HepG2 (cell line): ENCODE measurements around the gene LRRC4. TPM values are rescaled to one million over a fixed set of nuclear protein-coding genes. Genes with fewer than 3 reads are reported as not detected.
A peak's percentile ranks its signal among the peaks of the same experiment; 100 is the strongest.

ENCODE experiments used
- ATAC-seq: fragments of 200-7000 bp; cut with Tn5 transposase; 3 replicates; pipeline ENCODE4 v1.9.1; 2020; ENCODE audit warnings: mild to moderate bottlenecking, moderate library complexity
- BruUV-seq: library from RNA; stranded (reverse); fragments of 400-500 nt; replicated peaks from 2 replicates; lab custom pipeline; 2021; lab: Mats Ljungman, UMichigan
- CTCF ChIA-PET: fragments of 300-600 bp; formaldehyde crosslinking; extraction: SDS; loops from one replicate; lab custom pipeline; 2021; ENCODE audit warnings: low total read pairs, inconsistent platforms, low intra/inter-chr PET ratio; lab: Yijun Ruan, JAX
- POLR2A ChIA-PET: fragments of 350-600 bp; sonication (Branson Sonifier 250); formaldehyde crosslinking; loops from one replicate; lab custom pipeline; 2020; ENCODE audit warnings: antibody characterized with exemption, inconsistent platforms; lab: Yijun Ruan, JAX
- DNase-seq: peaks from one replicate; pipeline ENCODE4 v3.0.0-alpha.2; 2015; ENCODE audit warnings: low spot score
- FAIRE-seq: peaks from 3 replicates; lab custom pipeline; 2011; peaks lifted over from hg19 to GRCh38; lab: Jason Lieb, UNC
- H2AFZ ChIP-seq: one replicate; pipeline ENCODE4 v1.6.1; 2011; ENCODE audit warnings: low read length, inconsistent platforms
- H3K27ac ChIP-seq: fragments of 300-600 bp; 3 replicates; pipeline ENCODE4 v1.8.0; 2011; ENCODE audit warnings: mixed run types, mild to moderate bottlenecking, mixed read lengths, low read length, inconsistent platforms; ENCODE audit not compliant: insufficient read depth; ENCODE audit errors: extremely low read length
- H3K27me3 ChIP-seq, 2 experiments: fragments of 200-600 bp in 1 of 2; 2 replicates in 1 of 2; 3 replicates in 1 of 2; pipeline versions ENCODE4 v1.6.0 to v1.8.0; 2011; ENCODE audit warnings: low read length in 2 of 2, mild to moderate bottlenecking in 2 of 2, moderate library complexity in 2 of 2, inconsistent platforms in 1 of 2; ENCODE audit not compliant: insufficient read depth in 2 of 2, control insufficient read depth in 1 of 2
- H3K36me3 ChIP-seq, 2 experiments: fragments of 200-600 bp in 1 of 2; replicated peaks in 1 of 2; 2 replicates in 1 of 2; 3 replicates in 1 of 2; pipeline versions ENCODE4 v1.5.1 to v1.8.0; 2011; ENCODE audit warnings: low read length in 2 of 2, inconsistent platforms in 1 of 2; ENCODE audit not compliant: insufficient read depth in 2 of 2, control insufficient read depth in 1 of 2
- H3K4me1 ChIP-seq: 2 replicates; pipeline ENCODE4 v1.5.1; 2012; ENCODE audit warnings: low read length, inconsistent platforms; ENCODE audit not compliant: insufficient read depth
- H3K4me2 ChIP-seq: 2 replicates; pipeline ENCODE4 v1.6.0; 2011; ENCODE audit warnings: low read depth, low read length, inconsistent platforms
- H3K4me3 ChIP-seq, 3 experiments: fragments of 200-600 bp in 1 of 3; sonication (generic), shearing (Covaris generic) in 1 of 3; replicated peaks in 1 of 3; 2 replicates each; pipeline ENCODE4 v1.5.1; 2011 to 2016; ENCODE audit warnings: low read length in 3 of 3, inconsistent platforms in 2 of 3, low read depth in 2 of 3, mild to moderate bottlenecking in 2 of 3, control low read depth in 1 of 3, mixed read lengths in 1 of 3; ENCODE audit not compliant: insufficient read depth in 1 of 3
- H3K79me2 ChIP-seq: one replicate; pipeline ENCODE4 v1.6.1; 2011; ENCODE audit warnings: low read length, inconsistent platforms; ENCODE audit not compliant: insufficient read depth
- H3K9ac ChIP-seq: 2 replicates; pipeline ENCODE4 v1.6.0; 2011; ENCODE audit warnings: mild to moderate bottlenecking, low read depth, low read length, inconsistent platforms; ENCODE audit not compliant: insufficient read depth
- H3K9me3 ChIP-seq: 2 replicates; pipeline ENCODE4 v1.5.1; 2012; ENCODE audit warnings: mild to moderate bottlenecking, low read length
- H4K20me1 ChIP-seq: 2 replicates; pipeline ENCODE4 v1.6.0; 2011; ENCODE audit warnings: inconsistent platforms, mild to moderate bottlenecking, low read length, moderate library complexity; ENCODE audit not compliant: insufficient read depth
- FOXA3 ChIP-seq: IDR thresholded peaks from 2 replicates; pipeline ENCODE4 v1.6.1; 2016; ENCODE audit warnings: missing genetic modification reagents, missing compliant biosample characterization
- JUN ChIP-seq: sonication (generic); formaldehyde crosslinking; IDR thresholded peaks from 2 replicates; pipeline ENCODE4 v1.4.0; 2020; ENCODE audit warnings: mild to moderate bottlenecking, missing genetic modification reagents
- NR3C1 ChIP-seq: sonication (generic); formaldehyde crosslinking; IDR thresholded peaks from 2 replicates; pipeline ENCODE4 v1.4.0; 2020; ENCODE audit warnings: missing genetic modification reagents
- PAX8 ChIP-seq: sonication (generic); formaldehyde crosslinking; IDR thresholded peaks from 2 replicates; pipeline ENCODE4 v1.8.0; 2022; ENCODE audit warnings: mild to moderate bottlenecking, missing genetic modification reagents, borderline replicate concordance
- PTBP1 ChIP-seq: fragments of 200-400 bp; formaldehyde crosslinking; IDR thresholded peaks from 2 replicates; pipeline ENCODE4 v1.6.1; 2018; ENCODE audit warnings: low read length, low read depth; ENCODE audit not compliant: poor library complexity, severe bottlenecking
- RBM22 ChIP-seq: fragments of 200-400 bp; formaldehyde crosslinking; optimal IDR thresholded peaks from 2 replicates; pipeline ENCODE3; 2017; ENCODE audit warnings: mild to moderate bottlenecking, low read length, moderate library complexity
- SMARCC2 ChIP-seq: fragments of 450-650 bp; IDR thresholded peaks from 2 replicates; pipeline ENCODE4 v1.6.1; 2017; ENCODE audit warnings: antibody characterized with exemption, mild to moderate bottlenecking
- ZNF180 ChIP-seq: sonication (generic); formaldehyde crosslinking; IDR thresholded peaks from 2 replicates; pipeline ENCODE4 v1.4.0; 2020; ENCODE audit warnings: low read depth, missing genetic modification reagents, borderline replicate concordance
- ZNF567 ChIP-seq: sonication (generic); formaldehyde crosslinking; IDR thresholded peaks from 2 replicates; pipeline ENCODE4 v1.8.1; 2023; ENCODE audit warnings: mild to moderate bottlenecking, missing genetic modification reagents, borderline replicate concordance
- ZNF619 ChIP-seq: sonication (generic); formaldehyde crosslinking; IDR thresholded peaks from 2 replicates; pipeline ENCODE4 v1.4.0; 2020; ENCODE audit warnings: mild to moderate bottlenecking, missing genetic modification reagents
- WGBS: methylation state at CpG from one replicate; pipeline ENCODE4 v1.1.6; 2017; ENCODE audit warnings: low lambda C conversion rate; 5-methylcytosine and 5-hydroxymethylcytosine counted together
- in situ Hi-C: cut with HindIII; loops from 2 replicates; pipeline ENCODE4 v1.10.0; 2017; ENCODE audit warnings: low pct_unique_long_range_greater_than_20kb; ENCODE audit not compliant: extremely low pct_ligation_motif_present
- intact Hi-C: fragments of 100-400 bp; cut with micrococcal nuclease; formaldehyde crosslinking; loops from one replicate; pipeline ENCODE4 v1.10.0; 2022; ENCODE audit not compliant: unreplicated experiment
- polyA plus RNA-seq, 8 experiments: library from polyadenylated mRNA; depleted of rRNA in 3 of 8; stranded (reverse) in 7 of 8; unstranded in 1 of 8; fragments of >200 nt; fragmentation: Illumina TruSeq in 4 of 8; extraction: Trizol in 4 of 8; gene quantifications; 2 replicates each; pipeline versions ENCODE4 v1.2.1 to v1.2.3, GENCODE V29; 2011 to 2016; ENCODE audit warnings: low read depth in 4 of 8, missing spikeins in 1 of 8, mixed read lengths in 1 of 8; ENCODE audit not compliant: insufficient read depth in 1 of 8
- total RNA-seq, 5 experiments: library from RNA; depleted of rRNA; stranded (reverse); fragments of >200 nt; fragmentation: Illumina TruSeq; extraction: Trizol; gene quantifications; 2 replicates each; pipeline ENCODE4 v1.2.3, GENCODE V29; 2016; ENCODE audit warnings: low read depth in 1 of 5

LRRC4 gene
- total and polyA plus RNA-seq, 2 of the 13 experiments (the other 11 are each of a cell fraction or from before 2014, with no cell fraction given), result not detected

DNA sequence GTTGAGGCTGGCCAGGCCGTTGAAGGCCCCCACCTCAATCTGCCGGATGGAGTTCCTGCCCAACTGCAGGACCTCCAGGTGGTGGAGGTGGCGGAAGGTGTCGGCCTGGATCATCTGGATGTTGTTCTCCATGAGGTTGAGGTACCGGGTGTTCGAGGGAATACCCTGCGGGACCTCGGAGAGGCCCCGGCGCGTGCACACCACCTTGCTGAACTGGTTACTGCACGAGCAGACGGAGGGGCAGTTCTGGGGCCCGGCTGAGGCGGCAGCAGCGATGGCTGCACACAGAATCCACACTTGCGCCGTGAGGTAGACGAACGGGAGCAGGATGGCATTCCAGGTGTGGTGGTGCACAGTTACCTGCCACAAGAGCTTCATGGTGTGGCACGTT lies 979 bp downstream of the LRRC4 start:
- CTCF ChIA-PET, result no interaction called here
- no peaks in the 10 kb centered on the region for H3K79me2 ChIP-seq
- intact Hi-C loops, result no loop called here
- H4K20me1 ChIP-seq, result no peaks in the 10 kb centered on the region
- 99% methylated on average over 21 of the region's 21 CpGs for WGBS
- no peak overlapping the region for H3K9ac ChIP-seq
- no peak overlapping the region for H3K4me3 ChIP-seq
- no peaks in the 10 kb centered on the region for H3K4me1 ChIP-seq
- no peak for FAIRE-seq
- no peaks in the 10 kb centered on the region for H3K27me3 ChIP-seq
- POLR2A ChIA-PET, result no interaction called here
- no peak overlapping the region for H3K4me2 ChIP-seq
- no peak overlapping the region for H2AFZ ChIP-seq
- BruUV-seq, result no TSS peak
- no peak; the same call in 2 of the 3 replicates for ATAC-seq
- in situ Hi-C loops, result no loop called here
- peaks cover 11 to 33% of the 10 kb centered on the region in 2 experiments; a peak in 4 of 5 replicates for H3K36me3 ChIP-seq
- DNase-seq, result no peak
- H3K27ac ChIP-seq, result no peak overlapping the region
- H3K9me3 ChIP-seq, result no peaks in the 10 kb centered on the region
- TF ChIP-seq SMARCC2 (no peak), NR3C1 (CRISPR knock-in tag) (no peak), FOXA3 (CRISPR knock-in tag) (no peak), PAX8 (CRISPR knock-in tag) (no peak), JUN (CRISPR knock-in tag) (no peak)
- TF ChIP-seq, all 625 proteins: peak for 0

- H3K36me3 ChIP-seq, result peaks cover 12 to 36% of the 10 kb centered on the region in 2 experiments; a peak in 4 of 5 replicates
- H3K9me3 ChIP-seq, result no peaks in the 10 kb centered on the region
- WGBS, result 98% methylated on average over 16 of the region's 17 CpGs
- no peak for ATAC-seq
- H2AFZ ChIP-seq, result no peak overlapping the region
- H4K20me1 ChIP-seq, result no peaks in the 10 kb centered on the region
- BruUV-seq, result no TSS peak
- no peak for FAIRE-seq
- no peak overlapping the region for H3K4me2 ChIP-seq
- H3K4me1 ChIP-seq, result no peaks in the 10 kb centered on the region
- TF ChIP-seq ZNF180 (CRISPR knock-in tag) (no peak), ZNF567 (CRISPR knock-in tag) (no peak), ZNF619 (CRISPR knock-in tag) (no peak), RBM22 (peak; percentile 21), PTBP1 (no peak)
- no peaks in the 10 kb centered on the region for H3K79me2 ChIP-seq
- no peak for DNase-seq
- H3K27ac ChIP-seq, result no peak overlapping the region
- H3K27me3 ChIP-seq, result no peaks in the 10 kb centered on the region
- no peak overlapping the region for H3K4me3 ChIP-seq
- CTCF ChIA-PET, result no interaction called here
- intact Hi-C loops, result no loop called here
- in situ Hi-C loops, result no loop called here
- POLR2A ChIA-PET, result no interaction called here
- H3K9ac ChIP-seq, result no peak overlapping the region
Measured at GRCh38 chr7:128029405-128029995, 1.7 kb downstream of the LRRC4 start.
